Activated T-helper 1 cell treated with anti-CD3 and anti-CD28 coated beads, Interleukin-2, amount 50 U/mL, for 16 hours (primary cell): ENCODE measurements around the gene TMC6.
"Not testable (repeated sequence)": the region's sequence is repeated elsewhere in the genome, so short reads cannot be mapped to it uniquely, and the experiment has no call there.

Experiments used
- DNase-seq, 2 donors: peaks; one replicate each; pipeline ENCODE4 v3.0.0-alpha.2; 2020; ENCODE audit warnings: low read depth in 1 of 2, low spot score in 1 of 2

Gene TMC6

DNA sequence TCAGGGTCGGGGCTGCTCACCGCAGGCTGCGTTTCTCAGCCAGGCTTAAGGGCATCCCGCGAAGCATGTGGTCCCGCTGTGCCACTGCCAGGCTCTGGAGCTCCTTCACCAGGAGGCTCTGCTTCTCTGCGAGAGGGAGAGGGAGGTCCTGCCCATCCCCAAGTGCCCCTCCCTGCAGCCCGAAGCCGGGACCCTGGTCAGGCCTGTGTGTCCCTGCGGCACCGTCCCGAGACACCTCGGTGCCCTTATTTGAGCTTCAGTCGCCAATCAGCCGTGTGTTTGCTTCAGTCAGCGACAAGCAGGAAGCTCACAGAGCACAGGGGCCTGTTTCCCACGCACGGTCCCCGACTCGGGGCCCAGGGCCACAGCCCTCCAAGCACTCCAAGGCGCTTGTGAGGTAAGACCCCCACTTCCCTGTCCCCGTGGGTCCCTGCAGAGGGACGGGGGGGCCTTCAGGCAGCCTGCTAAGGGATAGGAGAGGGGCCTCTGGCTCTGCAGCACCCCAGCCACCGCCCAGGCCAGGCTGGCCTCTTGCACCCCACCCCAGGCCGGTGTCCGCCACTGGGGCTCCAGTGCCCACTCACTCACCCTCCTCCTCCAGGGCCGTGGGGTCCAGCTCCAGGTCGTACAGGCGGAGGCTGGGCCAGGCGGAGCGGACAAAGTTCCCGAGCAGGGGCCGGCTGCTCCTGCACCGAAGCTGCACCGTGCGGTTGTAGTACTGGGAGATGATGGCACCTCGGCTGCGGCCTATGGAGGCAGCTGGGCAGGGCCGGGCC is 3.2 kb downstream of the TMC6 start:
- no peak for DNase-seq

DNA sequence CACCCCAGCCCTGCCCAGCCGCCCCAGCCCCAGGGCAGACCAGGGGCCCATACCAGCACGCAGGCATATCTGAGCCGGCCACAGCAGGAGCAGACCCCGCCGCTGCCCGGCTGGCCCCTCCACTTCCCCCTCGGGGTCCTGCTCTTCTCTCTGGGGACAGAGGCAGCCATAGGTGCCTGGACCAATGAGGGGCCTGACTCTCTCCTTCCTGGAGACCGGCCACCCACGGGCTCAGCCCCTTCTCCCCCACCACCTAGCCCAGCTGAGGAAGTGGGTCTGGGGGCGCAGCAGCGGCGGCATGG is 3.8 kb downstream of the TMC6 start:
- DNase-seq, result no peak

DNA sequence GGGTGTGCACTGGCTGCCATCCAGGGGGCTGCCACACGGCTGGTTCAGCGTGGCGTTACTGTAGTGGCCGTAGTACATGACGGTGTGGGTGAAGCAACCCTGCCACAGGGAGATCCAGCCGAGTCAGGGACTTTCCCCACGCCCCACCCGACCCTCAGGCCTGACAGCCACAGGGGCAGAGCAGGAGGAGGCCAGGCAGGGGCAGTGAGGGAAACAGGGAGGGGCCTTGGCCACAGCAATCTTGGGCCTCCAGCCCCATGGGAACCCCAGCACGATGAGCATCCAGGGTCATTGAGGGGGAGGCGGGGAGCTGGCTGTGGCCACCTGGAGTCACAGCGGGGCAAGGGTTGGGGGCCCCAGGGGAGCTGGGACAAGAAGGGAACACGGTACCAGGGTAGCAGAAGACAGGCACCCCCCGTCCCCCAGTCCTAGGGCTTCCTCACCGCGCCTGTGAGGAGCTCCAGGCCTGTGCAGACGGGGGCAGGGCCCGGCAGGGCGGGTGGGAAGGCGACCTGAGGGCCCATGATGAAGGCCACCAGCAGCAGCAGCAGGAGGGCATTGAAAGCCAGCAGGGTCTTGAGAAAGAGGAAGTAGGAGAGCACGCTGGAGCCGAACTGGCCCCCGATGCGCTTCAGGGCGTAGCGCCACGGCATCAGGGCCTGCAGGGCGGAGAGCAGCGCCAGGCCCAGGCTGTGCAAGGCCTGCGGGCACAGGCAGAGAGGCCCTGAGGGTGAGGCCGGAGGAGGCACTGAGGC is 4.3 kb downstream of the TMC6 start:
- no peak for DNase-seq

DNA sequence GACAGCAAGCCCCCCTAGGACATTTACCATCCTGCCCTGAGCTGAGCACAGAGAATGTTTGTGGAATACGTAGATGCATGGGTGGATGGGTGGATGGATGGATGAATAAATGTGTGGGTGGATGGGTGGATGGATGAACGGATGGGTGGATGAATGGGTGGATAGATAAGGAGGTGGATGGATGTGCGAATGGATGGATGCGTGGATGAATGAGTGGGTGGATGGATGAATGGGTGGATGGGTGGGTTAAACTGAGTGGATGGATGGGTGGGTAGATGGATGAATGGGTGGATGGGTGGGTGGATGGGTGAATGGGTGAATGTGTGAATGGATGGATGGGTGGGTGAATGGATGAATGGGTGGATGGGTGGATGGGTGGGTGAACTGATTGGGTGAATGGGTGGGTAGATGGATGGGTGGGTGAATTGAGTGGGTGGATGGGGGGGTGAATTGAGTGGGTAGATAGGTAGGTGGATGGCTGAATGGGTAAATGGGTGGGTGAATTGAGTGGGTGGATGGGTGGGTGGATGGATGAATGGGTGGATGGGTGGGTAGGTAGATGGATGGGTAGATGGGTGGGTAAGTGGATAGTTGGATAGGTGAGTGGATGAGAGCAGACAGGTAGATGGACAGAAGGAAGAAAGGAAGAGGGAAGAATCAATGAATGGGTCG is 5.2 kb downstream of the TMC6 start:
- DNase-seq, result no peak

DNA sequence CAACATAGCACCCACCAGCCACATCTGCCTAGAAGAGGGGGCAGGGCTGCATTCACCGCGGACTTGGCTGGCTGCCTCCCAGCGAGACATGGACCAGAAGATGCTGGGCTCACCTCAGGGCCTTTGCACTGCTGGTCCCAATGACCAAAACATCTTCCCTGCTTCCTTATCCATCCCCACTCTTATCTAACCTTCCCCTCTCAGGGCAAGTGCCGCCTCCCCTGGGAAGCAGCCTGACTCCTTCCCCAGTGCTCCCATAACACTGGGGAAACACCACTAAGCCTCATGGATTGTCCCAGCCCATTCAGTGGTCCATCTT is 5.7 kb downstream of the TMC6 start:
- DNase-seq, result no peak

DNA sequence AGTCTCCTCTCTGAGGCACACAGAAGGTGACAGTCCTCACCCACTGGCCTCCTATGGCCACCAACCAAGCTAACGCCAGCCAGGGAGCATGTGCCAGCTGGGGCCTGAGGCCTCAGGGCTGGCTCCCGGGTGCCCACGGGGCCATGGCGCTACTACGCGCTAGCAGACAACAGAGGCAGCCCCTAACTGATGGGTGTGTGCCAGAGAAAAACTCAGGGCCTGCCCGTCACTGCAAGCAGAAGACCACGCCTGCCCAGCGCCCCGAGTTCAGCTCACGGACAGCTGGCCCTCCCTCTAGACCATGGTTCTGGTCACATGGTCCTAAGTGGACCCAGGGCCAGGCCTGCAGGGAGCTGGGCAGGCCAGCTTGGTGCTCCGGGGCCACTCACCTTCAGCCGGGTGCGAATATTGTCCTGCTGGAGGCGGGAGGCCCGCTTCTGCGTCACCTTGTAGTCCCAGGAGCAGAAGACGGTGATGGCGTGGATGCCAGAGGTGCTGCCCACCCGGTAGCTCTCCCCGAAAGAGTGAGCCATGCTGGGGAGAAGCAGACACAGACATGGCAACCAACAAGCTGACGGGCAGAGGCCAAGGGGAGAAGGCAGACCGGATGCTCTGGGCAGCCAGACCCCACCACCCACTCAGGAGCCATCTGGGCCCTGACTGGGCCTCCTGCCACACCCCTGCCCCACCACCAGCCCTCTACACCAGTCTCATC is 6.2 kb downstream of the TMC6 start:
- DNase-seq, result no peak

DNA sequence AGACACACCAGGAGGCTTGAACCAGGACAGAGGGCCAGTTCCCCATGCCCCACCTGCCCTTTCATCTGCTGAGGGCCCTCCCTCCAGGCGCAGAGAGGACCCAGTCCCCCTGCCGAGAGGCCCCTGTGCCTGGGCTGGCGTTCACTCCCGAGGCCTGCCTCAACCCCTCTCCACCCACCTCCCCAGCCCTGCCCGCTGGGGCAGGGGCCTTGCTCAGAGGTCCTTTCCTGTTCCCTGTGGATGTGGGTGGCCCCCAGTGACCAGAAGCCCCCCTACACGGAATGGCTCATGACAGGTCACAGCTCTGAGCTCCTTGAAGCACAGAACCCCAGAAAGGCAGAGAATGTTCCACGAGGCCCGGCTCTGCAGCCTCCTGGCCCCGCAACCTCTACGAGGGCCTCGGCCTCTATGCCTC is 6.7 kb downstream of the TMC6 start:
- DNase-seq, result no peak

DNA sequence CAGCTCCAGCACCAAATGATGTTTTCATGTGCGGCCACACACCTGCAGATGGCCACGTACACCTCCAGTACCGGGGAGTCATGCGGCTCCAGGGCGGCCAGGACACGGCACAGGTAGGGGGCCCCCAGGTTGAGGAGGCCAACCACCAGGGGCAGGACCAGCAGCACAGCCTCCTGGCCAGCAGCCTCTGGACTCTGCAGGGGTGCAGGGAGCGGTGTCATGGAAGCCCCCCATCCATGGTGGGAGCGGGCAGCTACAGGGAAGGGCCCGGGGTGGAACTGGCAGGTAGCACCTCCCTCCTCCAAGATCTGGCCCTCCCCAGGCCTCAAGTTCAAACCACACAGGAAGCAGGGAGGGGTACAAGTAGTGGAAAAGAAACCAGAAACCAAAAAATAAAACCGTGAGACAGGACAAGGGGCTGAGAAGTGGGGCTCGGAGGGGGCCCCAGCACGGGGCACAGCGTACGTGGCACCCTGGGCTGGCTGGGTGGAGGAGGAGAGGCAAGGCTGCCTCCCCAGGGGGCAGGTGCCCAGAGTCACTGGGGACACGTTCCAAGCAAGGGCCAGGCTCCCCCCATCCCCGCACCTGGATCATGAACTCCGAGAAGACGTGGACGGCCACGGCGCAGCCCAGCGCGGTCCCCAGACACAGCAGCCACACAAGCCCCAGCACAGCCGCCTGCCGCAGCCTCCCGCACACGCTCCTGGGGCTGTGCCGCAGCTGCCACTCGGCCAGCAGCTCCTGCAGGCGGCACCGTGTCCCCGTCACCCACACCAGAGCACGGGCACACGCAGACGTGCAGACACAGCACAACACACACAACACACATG is 7.4 kb downstream of the TMC6 start:
- no peak for DNase-seq

DNA sequence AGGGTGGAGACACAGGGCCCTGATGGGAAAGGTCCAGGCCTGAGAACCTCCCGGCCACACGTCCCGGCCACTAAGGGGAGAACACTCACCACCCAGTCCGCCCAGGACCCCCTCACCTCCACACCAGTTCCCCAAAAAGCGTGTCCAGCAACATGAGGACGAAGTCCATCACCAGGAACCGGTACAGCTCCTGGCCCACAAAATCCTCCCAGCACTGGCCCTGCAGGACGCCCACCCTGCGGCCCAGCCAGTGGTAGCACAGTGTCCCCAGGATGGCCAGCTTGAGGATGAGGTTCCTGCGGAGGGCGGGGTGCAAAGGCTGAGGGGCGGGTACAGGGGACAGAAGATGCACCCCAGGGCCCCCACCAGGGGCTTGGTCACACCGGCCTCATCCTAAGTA is 8.0 kb downstream of the TMC6 start:
- no peak for DNase-seq

DNA sequence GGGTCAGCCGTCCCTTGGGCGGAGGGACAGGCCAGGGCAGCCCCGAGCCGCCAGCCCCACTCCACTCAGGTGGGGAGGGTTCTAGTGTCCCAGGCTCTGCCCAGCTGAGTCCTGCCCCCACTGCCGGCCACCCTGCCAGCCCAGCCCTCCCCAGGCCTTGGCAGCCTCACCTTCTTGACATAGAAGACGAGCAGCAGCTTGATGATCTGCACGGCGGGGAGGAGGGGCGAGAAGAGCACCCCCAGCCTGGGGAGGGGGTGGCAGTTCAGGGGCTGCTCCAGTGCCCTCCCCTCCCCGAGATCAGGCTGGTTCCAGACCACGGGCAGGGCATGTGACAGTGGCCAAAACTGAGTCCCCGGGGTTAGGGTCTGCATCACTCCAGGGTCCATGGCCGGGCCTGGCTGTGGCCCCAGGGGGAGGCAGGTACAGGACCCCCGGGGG is 9.7 kb downstream of the TMC6 start:
- DNase-seq, result no peak

DNA sequence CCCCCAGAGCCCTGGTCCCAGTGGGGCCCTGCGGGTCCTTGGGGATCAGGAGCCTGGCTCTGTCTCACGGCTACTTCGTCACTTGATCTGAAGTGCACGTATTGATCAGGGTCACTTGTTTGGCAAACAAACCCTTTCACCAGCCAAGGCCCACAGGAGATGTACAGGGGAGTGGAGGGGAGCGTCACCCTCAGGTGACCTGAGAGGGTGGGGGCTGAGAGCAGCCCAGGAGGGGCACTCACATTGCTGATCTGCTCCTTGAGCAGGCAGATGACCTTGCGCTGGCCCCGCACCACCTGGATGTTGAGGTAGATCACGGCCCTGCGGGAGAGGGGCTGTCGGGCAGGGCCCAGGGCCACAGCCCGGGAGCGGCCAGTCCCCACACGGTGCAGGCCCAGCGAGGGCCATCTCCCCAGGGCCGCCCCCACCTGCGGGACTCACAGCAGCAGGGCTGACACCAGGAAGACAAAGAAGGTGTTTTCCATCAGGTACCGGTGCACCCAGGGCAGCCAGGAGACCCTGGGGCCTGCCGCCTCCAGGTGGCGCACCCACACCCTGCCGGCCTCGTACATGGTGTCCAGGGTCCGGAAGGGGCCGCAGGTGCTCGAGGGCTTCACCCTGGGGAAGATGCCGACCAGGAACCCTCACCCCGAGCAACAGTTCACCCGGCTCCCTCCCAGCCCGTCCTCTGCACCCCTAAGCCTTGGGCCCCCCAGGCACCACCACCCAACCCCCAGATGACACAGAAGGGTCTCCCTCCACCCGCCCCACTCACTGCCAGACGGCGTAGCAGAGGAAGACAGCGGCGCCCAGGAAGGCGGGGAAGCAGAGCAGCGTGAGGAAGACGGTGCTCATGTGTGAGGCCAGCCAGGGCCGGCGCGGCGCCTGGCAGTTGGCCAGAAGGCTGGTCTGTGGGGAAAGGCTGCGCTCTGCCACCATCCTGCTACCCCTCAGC is 11.3 kb downstream of the TMC6 start:
- DNase-seq, result no peak

DNA sequence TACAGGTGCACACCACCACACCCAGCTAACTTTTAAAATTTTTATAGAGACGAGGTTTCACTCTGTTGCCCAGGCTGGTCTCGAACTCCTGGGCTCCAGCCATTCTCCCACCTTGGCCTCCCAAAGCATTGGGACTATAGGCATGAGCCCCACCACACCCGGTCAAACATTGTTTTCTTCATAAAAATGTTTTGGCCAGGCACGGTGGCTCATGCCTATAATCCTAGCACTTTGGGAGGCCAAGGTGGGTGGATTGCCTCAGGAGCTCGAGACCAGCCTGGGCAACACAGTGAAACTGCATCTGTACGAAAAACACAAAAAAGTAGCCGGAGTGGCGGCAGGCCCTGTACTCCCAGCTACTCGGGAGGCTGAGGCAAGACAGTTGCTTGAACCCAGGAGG is 12.1 kb downstream of the TMC6 start:
- no peak for DNase-seq

DNA sequence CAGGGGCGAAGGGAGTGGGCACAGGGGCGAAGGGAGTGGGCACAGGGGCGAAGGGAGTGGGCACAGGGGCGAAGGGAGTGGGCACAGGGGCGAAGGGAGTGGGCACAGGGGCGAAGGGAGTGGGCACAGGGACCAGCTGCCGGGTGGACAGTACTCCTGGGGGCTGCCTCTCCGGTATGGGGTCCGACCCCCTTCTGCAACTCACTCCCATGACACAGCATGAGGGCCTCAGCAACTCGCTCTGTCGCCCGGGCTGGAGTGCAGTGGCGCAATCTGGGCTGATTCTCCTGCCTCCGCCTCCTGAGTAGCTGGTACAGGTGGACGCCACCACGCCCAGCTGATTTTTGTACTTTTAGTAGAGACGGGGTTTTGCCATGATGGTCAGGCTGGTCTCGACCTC is 12.8 kb downstream of the TMC6 start:
- not testable (repeated sequence) for DNase-seq

DNA sequence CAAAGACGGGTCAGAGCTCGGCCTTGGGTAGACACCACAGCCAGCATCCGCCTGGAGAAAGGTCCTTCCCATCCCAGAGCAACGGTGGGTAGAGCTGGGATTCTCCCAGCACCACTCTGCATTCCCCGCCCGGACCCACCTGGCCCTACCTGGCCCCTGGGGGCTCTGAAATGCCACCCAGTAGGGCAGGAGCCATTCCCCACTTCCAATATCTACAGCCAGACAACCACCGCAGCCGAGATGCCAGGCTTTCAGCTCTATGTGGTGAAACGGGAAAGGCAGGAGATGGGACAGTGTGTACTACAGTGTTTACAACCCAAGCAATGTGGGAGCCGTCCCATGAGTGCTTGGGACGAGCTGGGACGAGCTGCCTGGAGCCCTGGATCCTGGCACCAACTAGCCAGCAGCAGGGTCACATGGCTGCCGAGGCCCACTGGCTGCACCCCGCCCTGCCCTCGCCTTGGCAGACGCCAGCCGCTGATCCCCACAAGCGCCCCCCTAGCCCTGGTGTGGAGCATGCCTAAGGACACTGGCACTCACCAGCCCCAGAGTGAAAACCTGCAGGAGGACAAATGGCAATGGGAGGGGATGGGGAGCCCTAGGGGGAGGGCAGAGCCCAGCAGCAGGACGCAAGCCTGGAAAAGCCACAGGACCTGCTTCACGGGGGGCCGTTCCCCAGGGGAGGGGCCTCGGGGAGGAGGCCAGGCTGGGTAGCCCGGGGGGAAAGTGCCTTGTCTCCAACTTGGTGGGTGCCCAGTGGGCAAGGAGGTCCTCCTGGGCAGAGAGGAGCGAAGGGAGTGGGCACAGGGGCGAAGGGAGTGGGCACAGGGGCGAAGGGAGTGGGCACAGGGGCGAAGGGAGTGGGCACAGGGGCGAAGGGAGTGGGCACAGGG is 13.5 kb downstream of the TMC6 start:
- no peak for DNase-seq

DNA sequence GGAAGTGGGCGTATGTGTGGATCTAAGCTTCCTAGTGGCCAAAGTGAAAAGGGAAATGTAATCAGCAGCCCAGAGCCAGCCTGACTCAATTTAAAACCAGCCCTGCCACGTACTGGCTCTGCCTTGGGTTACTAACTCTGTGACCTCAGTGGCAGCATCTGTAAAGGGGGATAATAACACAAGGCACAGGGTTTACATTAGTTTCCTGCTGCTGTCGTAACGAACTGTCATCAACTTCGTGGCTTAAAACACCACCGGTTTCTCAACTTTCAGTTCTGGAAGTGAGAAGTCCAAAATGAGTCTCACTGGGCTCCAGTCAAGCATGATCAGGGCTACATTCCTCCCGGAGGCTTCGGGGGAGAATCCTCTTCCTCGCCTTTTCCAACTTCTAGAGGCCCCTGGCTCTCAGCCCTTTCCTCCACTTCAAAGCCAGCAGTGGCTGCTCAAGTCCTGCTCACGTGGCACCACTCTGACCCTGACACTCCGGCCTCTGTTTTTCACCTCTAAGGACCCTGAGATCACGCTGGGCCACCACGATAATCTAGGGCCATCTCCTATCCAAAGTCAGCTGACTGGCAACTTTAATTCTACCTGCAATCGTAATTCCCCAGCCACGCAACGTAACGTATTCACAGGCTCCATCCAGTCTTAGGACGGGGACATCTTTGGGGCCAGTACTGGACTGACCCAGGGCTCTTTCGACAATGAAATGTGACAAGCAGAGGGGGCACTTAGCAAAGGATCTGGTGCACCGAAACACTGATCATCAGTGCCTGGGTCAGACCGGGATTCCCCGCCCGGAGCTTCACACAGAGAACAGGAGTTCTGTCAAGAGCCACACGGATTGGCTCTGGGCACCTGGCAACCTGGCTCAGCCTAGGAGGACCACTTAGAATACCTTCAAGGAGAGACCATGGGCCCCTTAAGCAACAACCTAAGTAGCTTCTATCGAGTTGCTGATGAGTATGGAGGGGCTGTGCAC is 14.5 kb downstream of the TMC6 start:
- DNase-seq, result no peak

DNA sequence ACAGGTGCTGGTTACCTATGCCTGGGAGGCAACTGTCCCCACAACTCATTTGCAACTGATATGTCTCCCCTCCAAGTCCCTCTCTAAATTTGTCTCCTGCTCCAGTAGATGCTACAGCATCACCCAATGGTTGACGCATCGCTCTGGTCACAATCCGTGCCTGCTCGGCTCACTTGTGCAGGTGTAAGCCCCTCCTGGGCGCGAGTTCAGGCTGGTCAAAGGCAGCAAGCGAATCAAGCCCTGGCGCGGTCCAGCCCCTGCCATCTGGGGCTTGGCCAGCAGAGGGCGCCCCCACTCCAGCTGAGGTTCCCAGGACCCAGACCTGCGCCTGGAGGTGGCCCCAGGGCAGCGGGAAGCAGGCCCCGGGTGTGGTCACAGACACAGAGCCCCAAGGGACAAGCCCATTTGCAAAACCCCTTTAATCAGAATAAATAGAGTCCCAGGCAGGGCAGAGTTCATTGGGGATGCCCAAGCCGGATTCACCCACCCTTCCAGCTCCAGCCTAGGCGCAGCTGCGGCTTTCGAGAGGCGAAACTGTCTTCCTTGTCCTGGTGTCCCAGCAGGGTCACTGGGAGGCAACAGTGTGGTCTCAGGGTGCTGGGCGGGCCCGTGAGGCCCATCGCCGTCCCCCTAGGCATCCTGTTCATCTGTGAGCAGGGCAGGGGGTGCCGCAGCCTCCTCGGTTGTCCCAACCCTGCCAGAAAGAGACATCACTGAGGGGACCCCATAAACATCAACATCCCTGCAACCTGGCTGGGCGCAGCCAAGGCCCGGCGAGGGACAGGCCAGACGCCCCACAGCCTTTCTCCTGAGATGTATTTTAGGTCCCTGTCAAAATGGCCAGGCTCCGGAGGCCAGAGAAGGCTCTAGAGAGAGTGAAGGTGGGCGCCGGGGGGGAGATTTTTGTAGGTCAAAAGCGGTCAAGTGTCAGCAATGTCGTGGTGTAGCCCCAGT is 15.8 kb downstream of the TMC6 start:
- DNase-seq, result peak; percentile 71 to 75
